ENCODE measurements around the gene ILKAP.

ILKAP gene

GRCh38 chr2:238152771-238153688, 50.5 kb downstream of the ILKAP start:
- no peak for DNase-seq (ENCODE audit: low read depth in 2 of 2)

- no peak for DNase-seq (ENCODE audit: low read depth in 2 of 2)
Measured at GRCh38 chr2:238151628-238152235, 51.8 kb downstream of the ILKAP start.

DNA sequence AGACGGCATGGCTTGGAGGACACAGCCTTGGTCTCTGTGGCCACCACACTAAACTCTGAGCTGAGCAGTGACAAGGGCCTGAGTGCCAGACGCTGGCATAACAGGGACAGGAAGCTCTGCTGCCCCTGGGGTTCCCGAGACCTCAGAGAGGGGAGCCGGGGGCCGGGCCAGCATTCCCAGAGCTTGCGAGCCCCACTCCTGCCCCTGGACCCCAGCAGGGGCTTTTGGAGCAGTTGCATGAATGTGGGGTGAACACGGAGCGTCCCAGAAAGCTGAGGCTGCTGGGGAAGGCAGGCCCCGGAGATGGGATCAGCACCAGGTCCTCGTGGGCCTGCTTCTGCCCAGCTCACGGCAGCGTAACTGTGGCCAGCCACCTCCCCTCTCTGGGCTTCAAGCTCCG, 52.3 kb downstream of the ILKAP start:
- no peak for DNase-seq (ENCODE audit: low read depth in 2 of 2)

DNA sequence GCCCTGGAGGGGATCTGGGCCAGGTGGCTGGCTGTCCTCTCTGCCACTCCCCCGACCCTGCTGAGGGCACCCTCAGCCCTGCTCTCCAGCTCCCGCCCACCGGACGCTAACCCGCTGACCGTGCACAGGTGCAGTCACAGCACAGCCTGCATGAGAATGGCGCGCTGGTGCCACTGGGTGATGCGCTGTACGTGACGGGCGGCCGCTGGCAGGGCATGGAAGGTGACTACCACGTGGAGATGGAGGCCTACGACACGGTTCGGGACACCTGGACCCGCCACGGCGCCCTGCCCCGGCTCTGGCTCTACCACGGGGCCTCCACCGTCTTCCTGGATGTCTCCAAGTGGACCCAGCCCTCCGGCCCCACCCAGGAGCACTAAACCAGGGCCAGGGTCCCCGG, 52.8 kb downstream of the ILKAP start:
- DNase-seq (ENCODE audit: low read depth in 2 of 2) = no peak

- DNase-seq (ENCODE audit: low read depth in 2 of 2) = no peak
Measured at GRCh38 chr2:238149841-238150572, 53.5 kb downstream of the ILKAP start.

- no peak for DNase-seq (ENCODE audit: low read depth in 2 of 2)
Measured at GRCh38 chr2:238148981-238149380, 54.5 kb downstream of the ILKAP start.

- no peak for DNase-seq (ENCODE audit: low read depth in 2 of 2)
Measured at GRCh38 chr2:238146884-238147544, 56.5 kb downstream of the ILKAP start.

DNA sequence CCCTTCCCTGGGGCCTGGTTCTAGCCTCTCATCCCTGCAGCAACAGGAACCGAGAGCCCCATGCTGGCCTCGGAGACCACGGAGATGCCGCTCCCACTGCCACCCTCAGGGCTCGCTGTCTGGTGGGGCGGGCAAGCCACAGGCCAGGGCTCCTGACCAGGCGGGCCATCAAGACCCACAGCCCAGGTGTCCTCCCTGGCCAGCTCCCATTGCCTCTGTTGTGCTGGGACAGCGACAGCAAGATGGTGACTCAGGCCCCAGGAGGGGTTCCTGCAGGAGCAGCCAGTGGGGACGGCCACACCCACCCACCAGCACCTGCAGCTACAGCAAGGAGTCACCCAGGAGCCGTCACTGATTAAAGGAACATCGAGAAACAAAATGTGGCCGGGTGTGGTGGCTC, 57.6 kb downstream of the ILKAP start:
- DNase-seq (ENCODE audit: low read depth in 2 of 2) = no peak

- DNase-seq (ENCODE audit: low read depth in 2 of 2) = no peak
Measured at GRCh38 chr2:238145046-238145445, 58.4 kb downstream of the ILKAP start.

DNA sequence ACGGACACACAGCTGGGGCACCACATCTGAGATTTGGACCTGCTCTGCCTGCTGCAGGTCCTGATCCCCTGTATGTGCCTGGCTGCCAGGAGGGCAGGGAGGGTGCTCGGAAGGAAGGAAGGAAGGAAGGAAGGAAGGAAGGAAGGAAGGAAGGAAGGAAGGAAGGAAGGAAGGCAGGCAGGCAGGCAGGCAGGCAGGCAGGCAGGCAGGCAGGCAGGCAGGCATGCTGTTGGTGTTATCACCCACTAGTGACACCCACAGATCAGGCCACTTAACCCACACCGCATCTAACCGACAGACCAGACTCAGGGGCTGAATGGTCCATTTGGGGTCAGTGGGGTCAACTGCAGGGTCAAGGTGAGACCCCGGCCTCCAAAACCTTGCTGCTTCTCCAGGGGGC, 59.2 kb downstream of the ILKAP start:
- DNase-seq (ENCODE audit: low read depth in 2 of 2) = no peak

DNA sequence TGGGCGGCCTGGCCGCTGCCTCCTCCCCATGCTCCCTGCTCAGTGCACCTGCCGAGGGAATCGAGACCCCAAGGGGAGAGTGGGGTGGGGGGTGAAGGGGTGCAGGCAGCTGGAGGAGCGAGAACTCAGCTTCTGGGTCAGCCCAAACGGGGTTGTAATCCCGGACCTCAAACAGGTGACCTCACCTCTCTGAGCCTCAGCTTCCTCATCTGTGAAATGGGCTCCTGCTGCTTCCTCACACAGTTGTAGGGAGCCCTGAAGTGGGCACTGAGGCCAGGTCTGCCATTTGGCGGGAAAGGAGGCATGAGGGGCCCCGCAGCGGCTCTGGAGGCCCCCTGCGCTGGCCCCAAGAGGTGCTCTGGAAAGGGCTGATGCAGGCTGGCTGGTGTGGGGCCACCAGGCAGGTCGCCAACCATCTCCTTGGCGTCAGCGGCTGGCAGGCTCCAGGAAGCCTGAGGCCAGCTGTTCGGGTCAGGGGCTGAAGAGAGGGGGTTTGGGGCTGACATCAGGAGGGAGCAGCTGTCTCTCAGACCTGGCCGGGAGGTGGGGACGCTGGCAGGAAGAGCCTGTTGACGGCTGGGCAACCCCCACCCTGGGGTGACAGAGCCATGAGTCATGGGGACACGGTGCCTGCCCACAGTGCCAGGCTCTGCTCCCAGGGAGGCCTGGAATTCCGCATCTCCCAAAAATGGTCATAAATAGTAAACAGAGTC, 60.1 kb downstream of the ILKAP start:
- DNase-seq (ENCODE audit: low read depth in 2 of 2) = no peak

- no peak for DNase-seq (ENCODE audit: low read depth in 2 of 2)
Measured at GRCh38 chr2:238142382-238143205, 60.9 kb downstream of the ILKAP start.

GRCh38 chr2:238141541-238142318, 61.8 kb downstream of the ILKAP start:
- no peak for DNase-seq (ENCODE audit: low read depth in 2 of 2)

DNA sequence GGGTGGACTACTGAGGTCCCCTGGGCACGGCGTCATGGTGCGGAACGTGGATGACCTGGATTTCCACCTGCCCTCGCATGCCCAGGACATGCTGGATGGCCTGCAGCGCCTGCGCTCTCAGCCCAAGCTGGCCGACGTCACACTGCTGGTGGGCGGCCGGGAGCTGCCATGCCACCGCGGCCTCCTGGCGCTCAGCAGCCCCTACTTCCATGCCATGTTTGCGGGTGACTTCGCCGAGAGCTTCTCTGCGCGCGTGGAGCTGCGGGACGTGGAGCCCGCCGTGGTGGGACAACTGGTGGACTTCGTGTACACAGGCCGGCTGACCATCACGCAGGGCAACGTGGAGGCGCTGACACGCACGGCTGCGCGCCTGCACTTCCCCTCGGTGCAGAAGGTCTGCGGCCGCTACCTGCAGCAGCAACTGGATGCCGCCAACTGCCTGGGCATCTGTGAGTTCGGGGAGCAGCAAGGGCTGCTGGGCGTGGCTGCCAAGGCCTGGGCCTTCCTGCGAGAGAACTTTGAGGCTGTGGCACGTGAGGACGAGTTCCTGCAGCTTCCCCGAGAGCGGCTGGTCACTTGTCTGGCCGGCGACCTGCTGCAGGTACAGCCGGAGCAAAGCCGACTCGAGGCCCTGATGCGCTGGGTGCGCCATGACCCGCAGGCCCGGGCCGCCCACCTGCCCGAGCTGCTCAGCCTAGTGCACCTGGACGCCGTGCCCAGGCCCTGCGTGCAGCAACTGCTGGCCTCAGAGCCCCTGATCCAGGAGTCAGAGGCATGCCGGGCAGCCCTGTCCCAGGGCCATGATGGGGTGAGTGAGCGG, 62.6 kb downstream of the ILKAP start:
- DNase-seq (ENCODE audit: low read depth in 2 of 2) = no peak

DNA sequence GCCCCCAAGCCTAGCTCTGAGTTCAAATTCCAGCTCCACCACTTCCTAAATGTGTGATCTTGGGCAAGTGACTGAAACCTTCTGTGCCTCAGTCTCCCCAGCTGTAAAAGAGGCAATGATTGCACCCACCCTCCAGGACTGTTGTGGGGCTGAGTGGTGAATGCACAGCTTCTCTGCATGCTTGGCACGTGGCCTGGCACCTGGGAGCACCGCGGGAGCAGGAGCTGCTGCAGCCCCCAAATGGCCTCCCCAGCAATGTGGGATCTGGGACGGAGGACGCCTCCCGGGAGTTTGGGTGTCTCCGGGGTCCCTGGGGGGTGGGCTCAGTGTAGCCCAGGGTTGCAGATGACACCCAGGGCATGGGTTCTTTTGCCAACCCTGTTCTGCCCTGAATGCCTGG, 63.5 kb downstream of the ILKAP start:
- no peak for DNase-seq (ENCODE audit: low read depth in 2 of 2)

DNA sequence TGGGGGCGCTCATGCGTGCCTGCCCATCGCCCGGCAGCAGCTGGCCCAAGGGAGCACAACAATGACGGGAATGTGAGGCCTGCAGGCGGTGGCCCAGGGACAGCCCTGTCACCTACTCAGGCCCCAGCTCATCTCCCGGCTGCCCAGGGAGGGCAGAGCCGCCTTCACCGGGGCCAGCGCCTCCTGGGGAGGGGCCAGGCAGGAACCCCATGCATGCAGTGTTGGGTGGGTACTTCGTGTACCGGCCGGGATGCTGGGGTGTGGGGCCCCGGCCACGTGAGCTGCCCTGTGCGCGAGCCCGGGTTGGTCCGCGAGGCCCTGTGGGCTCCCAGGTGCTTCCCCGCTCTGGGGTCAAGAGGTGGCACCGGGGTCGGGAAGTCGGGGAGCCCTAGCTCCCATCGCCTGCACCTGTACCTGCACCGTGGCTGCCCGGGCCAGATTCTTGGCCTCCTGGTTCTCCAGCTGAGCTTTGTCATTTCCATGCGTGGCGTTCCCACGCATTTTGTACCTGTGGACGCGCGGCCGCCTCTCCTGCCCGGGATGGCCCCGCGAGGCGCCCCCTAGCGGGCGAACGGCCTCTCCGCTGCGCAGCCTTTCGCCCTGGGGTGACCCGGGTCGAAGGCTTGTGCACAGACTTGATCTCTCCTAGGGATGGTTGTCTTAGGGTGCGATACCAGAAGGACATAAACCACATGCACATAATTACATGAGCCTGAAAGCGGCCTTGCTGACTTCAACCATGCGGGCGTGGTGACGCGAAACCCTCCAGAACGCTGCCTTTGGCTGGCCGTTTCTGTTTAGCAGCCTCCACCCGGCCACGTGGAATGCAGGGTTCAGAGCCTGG, 64.1 kb downstream of the ILKAP start:
- DNase-seq (ENCODE audit: low read depth in 2 of 2) = peak; percentile 19 to 40

- no peak for DNase-seq (ENCODE audit: low read depth in 2 of 2)
Measured at GRCh38 chr2:238138331-238139195, 64.9 kb downstream of the ILKAP start, which contains the start of gene KLHL30. Gene KLHL30, plus strand, starts transcription at chr2:238138668. Its CDS starts 2,087 bp downstream, at chr2:238140755.
